Spleen (tissue), 11 donors: ENCODE measurements around the gene CCL1. TPM values are rescaled to one million over a fixed set of nuclear protein-coding genes. Genes with fewer than 3 reads are reported as not detected.

ENCODE experiments used
- DNase-seq: peaks from one replicate; pipeline ENCODE4 v3.0.0-alpha.2; 2020
- H3K27ac ChIP-seq, 8 donors: fragments of 200-600 bp; sonication (generic) in 7 of 8; 1 replicate in 4 of 8; 2 replicates in 4 of 8; pipeline versions ENCODE4 v1.5.0 to v1.8.0; 2016 to 2021; ENCODE audit warnings: inconsistent platforms in 4 of 8, mild to moderate bottlenecking in 4 of 8, moderate library complexity in 1 of 8
- H3K27me3 ChIP-seq, 7 donors: fragments of 200-600 bp; sonication (generic) in 6 of 7; replicated peaks in 1 of 7; 1 replicate in 4 of 7; 2 replicates in 3 of 7; pipeline versions ENCODE4 v1.5.0 to v1.8.0; 2016 to 2021; ENCODE audit warnings: inconsistent platforms in 3 of 7, mild to moderate bottlenecking in 1 of 7
- H3K36me3 ChIP-seq, 6 donors: fragments of 200-600 bp; sonication (generic) in 5 of 6; 1 replicate in 4 of 6; 2 replicates in 2 of 6; pipeline versions ENCODE4 v1.5.0 to v1.8.0; 2016 to 2021; ENCODE audit warnings: inconsistent platforms in 2 of 6
- H3K4me1 ChIP-seq, 6 donors: fragments of 200-600 bp; sonication (generic) in 5 of 6; 1 replicate in 3 of 6; 2 replicates in 3 of 6; pipeline versions ENCODE4 v1.5.0 to v1.8.0; 2016 to 2021; ENCODE audit warnings: inconsistent platforms in 3 of 6
- H3K4me3 ChIP-seq, 8 donors: fragments of 200-600 bp; sonication (generic) in 7 of 8; 1 replicate in 4 of 8; 2 replicates in 4 of 8; pipeline versions ENCODE4 v1.5.0 to v1.8.0; 2016 to 2021; ENCODE audit warnings: inconsistent platforms in 4 of 8, mild to moderate bottlenecking in 4 of 8, moderate library complexity in 2 of 8
- H3K9me3 ChIP-seq, 8 donors: fragments of 200-600 bp; sonication (generic) in 7 of 8; 1 replicate in 4 of 8; 2 replicates in 4 of 8; pipeline versions ENCODE4 v1.5.0 to v1.8.0; 2016 to 2021; ENCODE audit warnings: inconsistent platforms in 4 of 8
- CTCF ChIP-seq, 11 experiments: fragments of 200-600 bp in 7 of 11; fragments of 450-650 bp in 4 of 11; sonication (generic) in 4 of 11; IDR thresholded peaks in 8 of 11; conservative IDR thresholded peaks in 3 of 11; 1 replicate in 7 of 11; 2 replicates in 4 of 11; pipeline versions ENCODE4 v1.4.0 to v1.8.0; 2016 to 2021; ENCODE audit warnings: antibody characterized with exemption in 11 of 11, inconsistent platforms in 4 of 11, mild to moderate bottlenecking in 1 of 11
- POLR2A ChIP-seq, 3 donors: fragments of 450-650 bp; IDR thresholded peaks; one replicate each; pipeline ENCODE4 v1.5.1; 2017; ENCODE audit warnings: antibody characterized with exemption in 3 of 3, mild to moderate bottlenecking in 1 of 3
- POLR2AphosphoS5 ChIP-seq, 3 donors: sonication (generic); formaldehyde crosslinking; IDR thresholded peaks; one replicate each; pipeline ENCODE4 v1.5.1; 2017; ENCODE audit warnings: antibody characterized with exemption in 3 of 3
- WGBS, 5 donors: extraction: QIAGEN DNeasy Blood & Tissue Kit in 3 of 5; methylation state at CpG; one replicate each; pipeline versions ENCODE4 v1.1.5 to v1.1.7; 2013 to 2018; 5-methylcytosine and 5-hydroxymethylcytosine counted together
- intact Hi-C: fragments of 100-400 bp; cut with DNase I; formaldehyde crosslinking; loops from one replicate; pipeline ENCODE4 v1.15.0; 2023; ENCODE audit warnings: low total_unique reads
- polyA plus RNA-seq, 3 donors: library from polyadenylated mRNA; stranded (reverse); fragments of 200-250 nt; gene quantifications; one replicate each; pipeline ENCODE4 v1.2.1, GENCODE V29; 2013
- total RNA-seq, 7 donors: library from RNA; depleted of rRNA in 3 of 7; stranded (reverse); fragments of >200 nt in 3 of 7; fragmentation: NEBNext Ultra II Directional in 4 of 7; extraction: Animal tissue kit (Norgen Biotek cat#: 25700) in 4 of 7; gene quantifications; one replicate each; pipeline versions ENCODE4 v1.1.0 to v1.2.1, GENCODE V29; 2016 to 2021
- donor health status: healthy with polysubstance abuse.
- donor health status: DM: no; HTN: no; CAD: no; lungs with moderate emphysema.
- donor health status: DM: no; HTN: no; CAD: no.
- donor health status: Bipolar disorder and iron deficiency.
- donor health status: healthy.
- donor health status: DM: no; HTN: no; CAD: no.
- donor health status: DM: yes; HTN: yes; CAD: no.

The CCL1 gene
- total and polyA plus RNA-seq, 10 donors: not detected

DNA sequence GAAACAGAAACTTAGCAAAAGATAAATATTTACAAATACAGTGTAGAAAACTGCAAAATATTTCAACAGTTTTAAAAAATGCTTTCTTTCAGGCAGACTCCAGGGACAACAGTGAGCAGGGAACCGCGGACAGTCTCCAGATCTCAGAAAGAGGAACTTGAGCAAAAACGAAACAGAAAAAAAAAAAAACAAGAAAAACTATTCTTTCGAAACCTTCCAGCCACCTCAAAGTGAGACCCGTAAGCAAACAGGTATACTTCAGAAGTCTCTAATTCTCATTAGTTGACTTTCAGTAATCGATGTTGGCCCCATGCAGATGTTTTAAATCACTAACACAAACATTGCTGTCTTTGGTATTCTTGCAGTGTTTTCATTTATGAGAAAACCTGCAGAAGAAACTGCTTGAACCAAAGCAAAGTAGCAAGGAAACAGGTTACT is 15.7 kb upstream of the CCL1 start:
- Histone ChIP-seq H3K27me3 (no peaks in the 10 kb centered on the region), H3K4me3 (no peak overlapping the region), H3K36me3 (no peaks in the 10 kb centered on the region), H3K9me3 (no peaks in the 10 kb centered on the region), H3K4me1 (peaks cover 0 to 34% (median 12%) of the 10 kb centered on the region in 6 donors), H3K27ac (peak overlapping the region in 3 of 8 donors; percentile 3 to 46 (median 19))
- WGBS, 5 donors: 9 to 23% (median 19%) methylated on average over 6 of the region's 6 CpGs
- TF ChIP-seq CTCF (IDR thresholded peaks at IDR 0.05 in 8 of 11, conservative IDR thresholded peaks at IDR 0.05 in 3 of 11): no peak
- no peak for TF ChIP-seq POLR2A (IDR thresholded peaks at IDR 0.05)
- no peak for TF ChIP-seq POLR2AphosphoS5 (IDR thresholded peaks at IDR 0.05)
- intact Hi-C loops: no loop called here
- no peak for DNase-seq

DNA sequence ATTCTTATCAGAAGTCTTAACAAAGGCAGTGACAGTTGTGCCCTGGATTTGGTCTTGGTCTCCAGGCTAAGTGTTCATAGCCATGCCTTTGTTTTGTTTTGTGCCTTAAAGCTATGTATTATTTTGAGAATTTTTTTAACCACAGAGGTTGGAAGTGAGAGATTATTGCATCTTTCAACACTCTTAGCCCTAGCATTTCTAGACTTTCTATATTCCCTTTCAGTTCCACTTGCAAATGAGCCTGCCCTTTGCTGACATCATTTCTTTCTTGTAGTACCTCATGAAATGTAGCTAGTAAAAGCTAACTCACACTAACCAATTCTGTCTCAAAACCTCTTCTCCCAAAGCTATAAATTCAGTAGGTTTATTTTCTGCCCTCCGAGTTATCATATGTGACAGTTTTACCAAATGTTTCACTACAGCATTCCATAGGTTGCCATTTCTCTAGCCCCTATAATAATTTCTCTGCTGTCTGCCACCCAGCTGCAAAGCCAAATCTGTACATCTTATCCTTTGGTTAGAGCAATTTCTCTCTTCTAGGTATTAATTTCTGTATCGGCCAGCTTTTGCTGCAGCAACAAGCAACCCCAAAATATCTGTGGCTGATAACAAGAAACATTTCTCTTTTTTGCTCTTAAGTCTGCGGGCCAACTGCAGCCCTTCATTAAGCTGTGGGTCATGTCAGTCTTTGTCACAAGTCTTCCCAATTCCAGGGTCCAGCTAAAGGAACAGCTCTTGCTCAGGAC is 14.2 kb upstream of the CCL1 start:
- Histone ChIP-seq H3K27ac (peak overlapping the region in 2 of 8 donors; percentile 16 to 21), H3K9me3 (no peaks in the 10 kb centered on the region), H3K4me3 (no peak overlapping the region), H3K4me1 (peaks cover 0 to 27% (median 10%) of the 10 kb centered on the region in 6 donors), H3K27me3 (no peaks in the 10 kb centered on the region), H3K36me3 (no peaks in the 10 kb centered on the region)
- WGBS, 5 donors: 85 to 92% (median 90%) methylated on average over 3 of the region's 3 CpGs
- no peak for TF ChIP-seq POLR2AphosphoS5 (IDR thresholded peaks at IDR 0.05)
- TF ChIP-seq POLR2A (IDR thresholded peaks at IDR 0.05): no peak
- TF ChIP-seq CTCF (IDR thresholded peaks at IDR 0.05 in 8 of 11, conservative IDR thresholded peaks at IDR 0.05 in 3 of 11): no peak
- DNase-seq: no peak
- intact Hi-C loops: no loop called here

- peaks cover 0 to 34% (median 12%) of the 10 kb centered on the region in 6 donors for H3K4me1 ChIP-seq
- TF ChIP-seq POLR2A (IDR thresholded peaks at IDR 0.05): no peak
- TF ChIP-seq CTCF (IDR thresholded peaks at IDR 0.05 in 8 of 11, conservative IDR thresholded peaks at IDR 0.05 in 3 of 11): no peak
- no peak for TF ChIP-seq POLR2AphosphoS5 (IDR thresholded peaks at IDR 0.05)
- H3K36me3 ChIP-seq: no peaks in the 10 kb centered on the region
- no peak for DNase-seq
- H3K4me3 ChIP-seq: no peak overlapping the region
- 88 to 90% (median 90%) methylated on average over 11 of the region's 11 CpGs for WGBS, 5 donors
- no peaks in the 10 kb centered on the region for H3K9me3 ChIP-seq
- intact Hi-C loops: no loop called here
- H3K27me3 ChIP-seq: no peaks in the 10 kb centered on the region
- no peak overlapping the region for H3K27ac ChIP-seq
Observed at GRCh38 chr17:34375426-34375997, 12.5 kb upstream of the CCL1 start.

DNA sequence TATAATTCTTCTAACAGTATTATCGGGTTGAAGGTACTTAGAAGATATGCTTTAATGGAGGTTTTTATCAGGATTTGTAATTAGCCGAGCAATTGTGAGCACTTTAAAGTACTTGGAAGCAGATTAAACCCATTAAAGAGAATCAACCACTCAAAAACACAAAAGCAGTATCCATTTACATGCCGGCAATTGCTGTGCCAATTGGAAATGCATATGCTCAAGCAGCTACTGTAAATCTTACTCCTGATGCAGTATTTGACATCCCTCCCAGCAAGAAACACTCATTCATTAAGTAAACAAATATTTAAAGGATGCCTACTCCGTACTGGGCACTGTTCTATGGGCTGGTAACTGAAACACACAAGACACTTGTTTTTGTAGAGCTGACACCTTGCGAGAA is 11.4 kb upstream of the CCL1 start:
- H3K9me3 ChIP-seq: no peaks in the 10 kb centered on the region
- H3K4me1 ChIP-seq: peaks cover 0 to 43% (median 12%) of the 10 kb centered on the region in 6 donors
- TF ChIP-seq CTCF (IDR thresholded peaks at IDR 0.05 in 8 of 11, conservative IDR thresholded peaks at IDR 0.05 in 3 of 11) (no peak), POLR2AphosphoS5 (IDR thresholded peaks at IDR 0.05) (no peak), POLR2A (IDR thresholded peaks at IDR 0.05) (no peak)
- H3K4me3 ChIP-seq: no peak overlapping the region
- no peak overlapping the region for H3K27ac ChIP-seq
- 91 to 96% (median 93%) methylated on average over 5 of the region's 5 CpGs for WGBS, 5 donors
- H3K36me3 ChIP-seq: no peaks in the 10 kb centered on the region
- no peak for DNase-seq
- intact Hi-C loops: no loop called here
- peaks cover 0 to 10% (median 0%) of the 10 kb centered on the region in 7 donors for H3K27me3 ChIP-seq
